GM12801 (cell line): ENCODE results near the gene PFN2.

ENCODE experiments used
- CTCF ChIP-seq: IDR thresholded peaks from one replicate; pipeline ENCODE4 v1.5.1; 2011; ENCODE audit warnings: control low read depth; ENCODE audit not compliant: insufficient read length; ENCODE audit errors: extremely low read depth

PFN2 gene

DNA sequence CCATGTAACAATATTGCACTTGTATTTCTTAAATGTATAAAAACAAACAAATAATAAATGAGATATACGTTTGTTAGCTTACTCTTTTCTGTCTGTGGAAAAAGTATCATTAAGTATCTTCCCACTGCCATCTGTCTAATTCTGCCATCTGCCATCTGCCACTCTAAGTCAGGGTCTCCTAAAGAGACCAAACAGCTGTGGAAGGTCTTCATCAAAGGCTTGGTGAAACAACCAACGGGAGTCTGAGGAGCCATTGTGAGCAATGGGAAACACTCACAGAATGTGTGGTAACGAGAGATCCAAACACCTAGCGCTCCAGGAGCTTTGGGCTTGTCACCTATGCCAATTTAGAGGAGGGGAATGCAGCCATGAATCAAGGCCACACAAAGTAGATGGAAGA lies 28.7 kb upstream of the PFN2 start:
- no peak for TF ChIP-seq CTCF

- TF ChIP-seq CTCF, result no peak
Observed at GRCh38 chr3:149998946-149999345, 28.3 kb upstream of the PFN2 start.

- no peak for TF ChIP-seq CTCF
Observed at GRCh38 chr3:149992416-149993058, 21.8 kb upstream of the PFN2 start.

DNA sequence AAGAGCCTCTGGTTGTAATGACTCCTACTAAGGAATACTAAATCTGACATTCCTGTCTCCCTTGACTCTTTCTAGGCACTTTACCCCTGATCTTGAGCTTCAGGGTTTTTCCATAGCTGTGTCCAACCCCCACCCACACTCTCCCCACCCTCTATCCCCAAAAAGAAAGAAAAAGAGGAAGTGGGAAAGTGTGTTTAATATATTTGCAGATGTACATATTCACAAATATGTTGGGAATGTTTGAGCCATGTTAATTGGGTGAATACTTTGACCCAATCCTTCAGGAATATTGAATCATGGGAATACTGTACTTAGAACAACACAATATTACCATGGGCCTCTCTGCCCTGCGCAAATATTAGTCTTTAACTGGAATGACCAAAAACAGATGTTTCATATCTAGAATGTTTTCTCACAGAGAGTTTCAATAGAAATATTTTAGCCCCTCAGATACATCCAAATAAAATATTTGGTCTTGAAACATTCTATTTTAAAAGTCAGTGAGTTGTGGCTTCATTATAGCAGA lies 19.8 kb upstream of the PFN2 start:
- TF ChIP-seq CTCF, result no peak

DNA sequence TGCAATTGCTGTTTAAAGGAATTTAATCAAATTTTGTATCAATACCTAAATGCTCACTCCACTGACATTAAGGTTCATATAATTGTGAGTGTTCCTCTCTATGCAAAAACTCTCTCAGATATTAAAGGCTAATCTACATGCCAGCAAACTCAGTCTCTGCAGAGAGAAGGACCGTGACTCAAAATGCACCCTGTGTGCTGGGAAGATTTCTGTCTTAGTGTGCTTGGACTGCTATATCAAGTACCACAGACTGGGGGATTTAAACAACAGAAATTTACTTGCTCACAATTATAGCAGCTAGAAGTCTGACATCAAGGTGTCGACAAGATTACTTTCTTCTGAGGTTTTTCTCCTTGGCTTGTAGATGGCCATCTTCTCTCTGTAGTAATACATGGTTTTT lies 18.6 kb upstream of the PFN2 start:
- no peak for TF ChIP-seq CTCF

DNA sequence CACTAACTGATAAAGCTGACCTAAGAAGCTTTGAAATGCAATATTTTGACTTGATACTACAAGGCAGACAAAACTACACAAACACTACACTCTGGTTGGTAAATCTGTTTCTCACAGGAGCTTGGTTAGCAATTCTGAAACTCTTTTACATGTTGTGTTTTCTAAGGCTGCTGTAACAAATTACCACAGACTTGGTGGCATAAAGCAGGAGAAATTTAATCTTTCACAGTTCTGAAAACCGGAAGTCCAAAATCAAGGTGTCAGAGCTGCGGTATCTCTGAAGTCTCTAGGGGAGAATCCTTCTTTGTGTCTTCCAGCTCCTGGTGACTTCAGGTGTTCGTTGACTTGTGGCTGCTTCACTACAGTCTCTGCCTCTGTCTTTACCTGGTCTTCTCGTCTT lies 12.9 kb upstream of the PFN2 start:
- TF ChIP-seq CTCF, result no peak

DNA sequence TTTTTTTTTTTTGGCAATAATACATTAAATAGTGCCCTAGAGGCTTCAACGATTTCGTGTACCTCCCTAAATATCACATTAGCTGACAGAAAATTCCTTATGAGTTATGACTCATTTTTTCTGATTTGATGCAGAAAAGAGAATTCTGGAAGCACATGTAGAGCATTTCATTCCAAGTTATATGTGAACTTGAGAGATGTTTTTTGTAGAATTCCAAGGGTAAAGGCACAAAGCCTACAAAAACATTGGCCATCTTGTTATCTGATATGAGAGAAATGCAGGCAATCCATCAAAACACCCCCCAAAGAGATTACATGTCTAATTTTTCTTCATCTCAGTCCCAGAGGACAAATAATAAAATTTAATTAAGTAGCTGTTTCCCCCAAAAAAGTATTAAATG lies 6.7 kb upstream of the PFN2 start:
- no peak for TF ChIP-seq CTCF

- TF ChIP-seq CTCF, result no peak
Observed at GRCh38 chr3:149975919-149976318, 5.2 kb upstream of the PFN2 start.
